Natural killer cell (primary cell): Measurements from ENCODE around the gene MBD3. TPM values are rescaled to one million over a fixed set of nuclear protein-coding genes. Genes with fewer than 3 reads are reported as not detected.

Experiments
- ATAC-seq, 3 donors: fragments of 150-1000 bp in 2 of 3; fragments of 200-7000 bp in 1 of 3; cut with Tn5 transposase; 1 replicate in 1 of 3; 2 replicates in 2 of 3; pipeline ENCODE4 v1.10.0; 2021; ENCODE audit warnings: mild to moderate bottlenecking in 2 of 3, moderate library complexity in 2 of 3
- DNase-seq, 2 donors: peaks; one replicate each; pipeline versions ENCODE4 v3.0.0 to v3.0.0-alpha.2; 2013 to 2021; ENCODE audit warnings: mixed read lengths in 1 of 2
- H3K27ac ChIP-seq: one replicate; pipeline ENCODE4 v1.5.1; 2013; ENCODE audit warnings: mild to moderate bottlenecking, low read length
- H3K27me3 ChIP-seq: one replicate; pipeline ENCODE4 v1.6.1; 2013; ENCODE audit warnings: low read length; ENCODE audit not compliant: control insufficient read depth, insufficient read depth
- H3K36me3 ChIP-seq: one replicate; pipeline ENCODE4 v1.6.1; 2013; ENCODE audit warnings: low read length; ENCODE audit not compliant: control insufficient read depth, insufficient read depth
- H3K4me1 ChIP-seq: one replicate; pipeline ENCODE4 v1.6.1; 2013; ENCODE audit warnings: low read length; ENCODE audit not compliant: control insufficient read depth, insufficient read depth
- H3K4me3 ChIP-seq: one replicate; pipeline ENCODE4 v1.5.1; 2013; ENCODE audit warnings: low read length
- H3K9me3 ChIP-seq: one replicate; pipeline ENCODE4 v1.6.1; 2013; ENCODE audit warnings: low read length; ENCODE audit not compliant: control insufficient read depth, insufficient read depth
- H3K27ac Mint-ChIP-seq, 2 donors: one replicate each; pipeline ENCODE4 v1.8.0; 2022; ENCODE audit warnings: mild to moderate bottlenecking in 2 of 2, mixed read lengths in 2 of 2, moderate library complexity in 1 of 2
- H3K27me3 Mint-ChIP-seq, 2 donors: one replicate each; pipeline ENCODE4 v1.8.0; 2022; ENCODE audit warnings: low read depth in 2 of 2, mixed read lengths in 2 of 2
- H3K36me3 Mint-ChIP-seq: one replicate; pipeline ENCODE4 v1.8.0; 2022; ENCODE audit warnings: mixed read lengths
- H3K4me1 Mint-ChIP-seq, 2 donors: one replicate each; pipeline ENCODE4 v1.8.0; 2022; ENCODE audit warnings: mixed read lengths in 2 of 2
- H3K4me3 Mint-ChIP-seq: one replicate; pipeline ENCODE4 v1.8.0; 2022; ENCODE audit warnings: mild to moderate bottlenecking, moderate library complexity, mixed read lengths
- H3K9me3 Mint-ChIP-seq, 2 donors: one replicate each; pipeline ENCODE4 v1.8.0; 2022; ENCODE audit warnings: mixed read lengths in 2 of 2
- CTCF ChIP-seq: fragments of 200-600 bp; IDR thresholded peaks from one replicate; pipeline ENCODE4 v1.8.0; 2022; ENCODE audit warnings: antibody characterized with exemption
- WGBS: methylation state at CpG from one replicate; pipeline ENCODE4 v1.1.7; 2013; ENCODE audit warnings: missing lambda C conversion rate; ENCODE audit not compliant: insufficient coverage; 5-methylcytosine and 5-hydroxymethylcytosine counted together
- intact Hi-C: fragments of 100-400 bp; cut with micrococcal nuclease; formaldehyde crosslinking; loops from one replicate; pipeline ENCODE4 v1.14.2; 2022
- total RNA-seq, 4 donors: library from RNA; stranded (reverse); fragments of 120-200 nt in 1 of 4; gene quantifications; one replicate each; pipeline versions ENCODE4 v1.2.3 to v1.2.4, GENCODE V29; 2013 to 2022

Gene MBD3
- total RNA-seq, 3 donors from 2014 or later (not counting 1 experiment from before 2014, with no cell fraction given) = 55.9 to 66.7 (median 59.0) TPM

GRCh38 chr19:1526979-1527649 is 65.6 kb downstream of the MBD3 start:
- no peak overlapping the region for H3K4me3 ChIP-seq
- H3K36me3 ChIP-seq = no peaks in the 10 kb centered on the region
- H3K9me3 Mint-ChIP-seq = no peaks in the 10 kb centered on the region
- no peaks in the 10 kb centered on the region for H3K9me3 ChIP-seq
- 79% methylated on average over 18 of the region's 18 CpGs for WGBS
- no peaks in the 10 kb centered on the region for H3K4me1 ChIP-seq
- peaks cover 0 to 8% of the 10 kb centered on the region in 2 donors for H3K4me1 Mint-ChIP-seq
- H3K27ac ChIP-seq = no peak overlapping the region
- intact Hi-C loops = no loop called here
- no peaks in the 10 kb centered on the region for H3K36me3 Mint-ChIP-seq
- DNase-seq (no peak), ATAC-seq (no peak)
- peaks cover 19 to 36% of the 10 kb centered on the region in 2 donors for H3K27me3 Mint-ChIP-seq
- no peak overlapping the region for H3K4me3 Mint-ChIP-seq
- no peak overlapping the region for H3K27ac Mint-ChIP-seq
- peaks cover 20% of the 10 kb centered on the region for H3K27me3 ChIP-seq
- no peak for TF ChIP-seq CTCF

GRCh38 chr19:1526066-1526778 is 66.4 kb downstream of the MBD3 start:
- intact Hi-C loops = no loop called here

GRCh38 chr19:1525343-1525742 is 67.3 kb downstream of the MBD3 start:
- Histone ChIP-seq H3K9me3 (no peaks in the 10 kb centered on the region), H3K36me3 (no peaks in the 10 kb centered on the region), H3K27me3 (peaks cover 20% of the 10 kb centered on the region), H3K4me3 (no peak overlapping the region), H3K27ac (no peak overlapping the region), H3K4me1 (no peaks in the 10 kb centered on the region)
- TF ChIP-seq CTCF = no peak
- no peak for ATAC-seq
- Mint-ChIP-seq H3K4me1 (peaks cover 0 to 8% of the 10 kb centered on the region in 2 donors), H3K4me3 (no peak overlapping the region), H3K9me3 (no peaks in the 10 kb centered on the region), H3K36me3 (no peaks in the 10 kb centered on the region), H3K27me3 (peaks cover 19 to 38% of the 10 kb centered on the region in 2 donors), H3K27ac (no peak overlapping the region)
- intact Hi-C loops = no loop called here
- WGBS = 67% methylated on average over 31 of the region's 31 CpGs
- no peak for DNase-seq

More at GRCh38 chr19:1526066-1526778, 66.4 kb downstream of the MBD3 start:
- Mint-ChIP-seq H3K9me3 (no peaks in the 10 kb centered on the region), H3K4me3 (no peak overlapping the region), H3K4me1 (peaks cover 0 to 8% of the 10 kb centered on the region in 2 donors), H3K27ac (no peak overlapping the region), H3K36me3 (no peaks in the 10 kb centered on the region), H3K27me3 (peaks cover 19 to 38% of the 10 kb centered on the region in 2 donors)
- Histone ChIP-seq H3K9me3 (no peaks in the 10 kb centered on the region), H3K36me3 (no peaks in the 10 kb centered on the region), H3K4me1 (no peaks in the 10 kb centered on the region), H3K4me3 (no peak overlapping the region), H3K27ac (no peak overlapping the region), H3K27me3 (peaks cover 20% of the 10 kb centered on the region)
- WGBS = 80% methylated on average over 33 of the region's 33 CpGs
- ATAC-seq = no peak
- no peak for TF ChIP-seq CTCF
- DNase-seq = no peak
